BJ (cell line): ENCODE results near the gene POP4. TPM values are rescaled to one million over a fixed set of nuclear protein-coding genes. Genes with fewer than 3 reads are reported as not detected.

Experiments
- CTCF ChIA-PET: fragments of 350-600 bp; formaldehyde crosslinking; extraction: SDS; loops from one replicate; lab custom pipeline; 2021; ENCODE audit warnings: antibody characterized with exemption, inconsistent platforms; lab: Yijun Ruan, JAX
- POLR2A ChIA-PET: fragments of 300-600 bp; sonication (Branson Sonifier 250); formaldehyde crosslinking; extraction: SDS; loops from one replicate; lab custom pipeline; 2021; ENCODE audit warnings: antibody characterized with exemption; lab: Charles Lee
- DNase-seq: peaks from one replicate; pipeline ENCODE4 v3.0.0-alpha.2; 2011; ENCODE audit warnings: low read depth
- H3K27me3 ChIP-seq: 2 replicates; pipeline ENCODE4 v1.6.0; 2011; ENCODE audit warnings: low read length; ENCODE audit not compliant: control insufficient read depth, insufficient read depth
- H3K36me3 ChIP-seq: 2 replicates; pipeline ENCODE4 v1.5.1; 2011; ENCODE audit warnings: low read length; ENCODE audit not compliant: control insufficient read depth, insufficient read depth
- H3K4me3 ChIP-seq: 2 replicates; pipeline ENCODE4 v1.5.1; 2011; ENCODE audit warnings: low read depth, mild to moderate bottlenecking, control low read depth, low read length
- CTCF ChIP-seq: IDR thresholded peaks from 2 replicates; pipeline ENCODE4 v1.5.1; 2011; ENCODE audit warnings: low read depth, mild to moderate bottlenecking, control low read depth, inconsistent platforms, low read length, moderate library complexity; ENCODE audit not compliant: insufficient read depth
- polyA plus RNA-seq: library from polyadenylated mRNA; depleted of rRNA; stranded (reverse); fragments of >200 nt; gene quantifications from 2 replicates; pipeline ENCODE4 v1.2.3, GENCODE V29; 2011

POP4 gene
- polyA plus RNA-seq, 1 experiment: 55.3 TPM

DNA sequence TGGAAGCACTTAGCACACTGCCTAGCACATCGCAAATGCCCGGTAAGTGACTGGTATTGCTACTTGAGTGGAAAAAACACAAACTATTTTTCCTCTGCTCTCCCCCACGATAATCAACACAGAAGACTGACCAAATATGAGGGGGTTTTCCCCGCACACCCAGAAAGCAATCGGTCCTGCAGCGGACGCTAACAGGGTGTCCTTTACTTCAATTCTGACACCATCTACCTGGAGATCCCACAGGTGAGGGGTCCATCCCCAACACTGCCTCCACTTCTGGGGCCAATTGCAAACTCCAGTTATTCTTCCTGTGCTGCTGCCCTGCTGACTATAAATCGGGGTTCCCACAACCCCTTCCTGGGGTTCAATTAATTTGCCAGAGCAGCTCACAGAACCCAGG lies 33.0 kb downstream of the POP4 start:
- ChIA-PET CTCF (interaction anchor here (0.6 to 1.0 kb wide), 2 partner anchors 17 to 25 kb away, joined by 3 read pairs; no protein-coding TSS in a partner anchor), POLR2A (no interaction called here)
- Histone ChIP-seq H3K4me3 (no peak overlapping the region), H3K36me3 (no peaks in the 10 kb centered on the region), H3K27me3 (peaks cover 9% of the 10 kb centered on the region; the same call in 1 of the 2 replicates)
- TF ChIP-seq CTCF: no peak
- no peak for DNase-seq

- Histone ChIP-seq H3K4me3 (no peak overlapping the region), H3K27me3 (peaks cover 8% of the 10 kb centered on the region), H3K36me3 (no peaks in the 10 kb centered on the region)
- no peak for DNase-seq
- ChIA-PET CTCF (no interaction called here), POLR2A (no interaction called here)
- no peak for TF ChIP-seq CTCF
Measured at GRCh38 chr19:29640231-29640630, 34.1 kb downstream of the POP4 start.

- TF ChIP-seq CTCF: no peak
- ChIA-PET POLR2A (no interaction called here), CTCF (interaction anchor here (0.6 kb wide), 1 partner anchor 134 kb away, joined by 5 read pairs; no protein-coding TSS in a partner anchor)
- DNase-seq: no peak
- Histone ChIP-seq H3K4me3 (no peak overlapping the region), H3K27me3 (peaks cover 9% of the 10 kb centered on the region), H3K36me3 (no peaks in the 10 kb centered on the region)
Measured at GRCh38 chr19:29641597-29641996, 35.5 kb downstream of the POP4 start.

- Histone ChIP-seq H3K27me3 (peaks cover 8% of the 10 kb centered on the region), H3K36me3 (no peaks in the 10 kb centered on the region), H3K4me3 (no peak overlapping the region)
- POLR2A ChIA-PET: no interaction called here
- TF ChIP-seq CTCF: no peak
- CTCF ChIA-PET: interaction anchor here (0.7 to 1.3 kb wide), 6 partner anchors 8 to 70 kb away, joined by 3 to 4 read pairs (median 4); no protein-coding TSS in a partner anchor
- DNase-seq: no peak
Measured at GRCh38 chr19:29643361-29643935, 37.4 kb downstream of the POP4 start.

GRCh38 chr19:29644210-29644609 lies 38.1 kb downstream of the POP4 start:
- Histone ChIP-seq H3K27me3 (peaks cover 8% of the 10 kb centered on the region), H3K4me3 (no peak overlapping the region), H3K36me3 (no peaks in the 10 kb centered on the region)
- ChIA-PET POLR2A (no interaction called here), CTCF (interaction anchor here (1.2 kb wide), 1 partner anchor 69 kb away, joined by 4 read pairs; no protein-coding TSS in a partner anchor)
- TF ChIP-seq CTCF: no peak
- no peak for DNase-seq
